Prostate gland (tissue), 2 donors: ENCODE results near the gene DISP3.

Experiments
- POLR2A ChIP-seq: fragments of 450-650 bp; IDR thresholded peaks from one replicate; pipeline ENCODE4 v1.6.1; 2016; ENCODE audit warnings: antibody characterized with exemption, mild to moderate bottlenecking
- TF ChIP-seq, protein P1 (sequence below), 4 experiments: fragments of 200-600 bp in 2 of 4; fragments of 450-650 bp in 2 of 4; sonication (generic) in 2 of 4; IDR thresholded peaks; 1 replicate in 3 of 4; 2 replicates in 1 of 4; pipeline ENCODE4 v1.5.1; 2016 to 2019; ENCODE audit warnings: antibody characterized with exemption in 4 of 4, mild to moderate bottlenecking in 2 of 4, moderate library complexity in 2 of 4

DNA sequence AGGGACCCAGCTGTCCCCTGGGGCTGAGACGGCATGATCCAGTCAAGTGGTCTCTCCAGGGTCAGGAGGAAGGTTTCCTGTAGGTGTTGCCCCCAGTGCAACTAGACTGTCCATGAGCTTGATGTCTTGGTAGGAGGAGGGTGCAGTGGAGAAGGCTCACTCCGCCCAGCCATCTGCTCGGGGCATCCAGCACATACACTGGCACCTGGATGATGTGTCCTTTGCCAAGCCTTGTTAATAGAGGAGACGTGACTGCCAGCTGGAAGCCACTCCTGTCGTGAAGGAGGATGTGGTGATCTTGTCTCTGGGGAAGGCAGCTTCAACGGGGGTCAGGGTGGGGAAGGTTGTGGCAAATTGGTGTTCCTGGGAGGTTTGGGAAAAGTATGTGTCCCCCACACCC, 6.2 kb downstream of the DISP3 start:
- TF ChIP-seq, protein P1, sequence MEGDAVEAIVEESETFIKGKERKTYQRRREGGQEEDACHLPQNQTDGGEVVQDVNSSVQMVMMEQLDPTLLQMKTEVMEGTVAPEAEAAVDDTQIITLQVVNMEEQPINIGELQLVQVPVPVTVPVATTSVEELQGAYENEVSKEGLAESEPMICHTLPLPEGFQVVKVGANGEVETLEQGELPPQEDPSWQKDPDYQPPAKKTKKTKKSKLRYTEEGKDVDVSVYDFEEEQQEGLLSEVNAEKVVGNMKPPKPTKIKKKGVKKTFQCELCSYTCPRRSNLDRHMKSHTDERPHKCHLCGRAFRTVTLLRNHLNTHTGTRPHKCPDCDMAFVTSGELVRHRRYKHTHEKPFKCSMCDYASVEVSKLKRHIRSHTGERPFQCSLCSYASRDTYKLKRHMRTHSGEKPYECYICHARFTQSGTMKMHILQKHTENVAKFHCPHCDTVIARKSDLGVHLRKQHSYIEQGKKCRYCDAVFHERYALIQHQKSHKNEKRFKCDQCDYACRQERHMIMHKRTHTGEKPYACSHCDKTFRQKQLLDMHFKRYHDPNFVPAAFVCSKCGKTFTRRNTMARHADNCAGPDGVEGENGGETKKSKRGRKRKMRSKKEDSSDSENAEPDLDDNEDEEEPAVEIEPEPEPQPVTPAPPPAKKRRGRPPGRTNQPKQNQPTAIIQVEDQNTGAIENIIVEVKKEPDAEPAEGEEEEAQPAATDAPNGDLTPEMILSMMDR (IDR thresholded peaks at IDR 0.05), result no peak
- no peak for TF ChIP-seq POLR2A
